Activated naive CD4-positive, alpha-beta T cell treated with anti-CD3 and anti-CD28 coated beads for 36 hours (primary cell): ENCODE results near the gene TRIP10. TPM values are rescaled to one million over a fixed set of nuclear protein-coding genes. Genes with fewer than 3 reads are reported as not detected.

Source experiments
- CTCF ChIA-PET: fragments of 350-600 bp; sonication (Branson Sonifier 250); formaldehyde crosslinking; loops from one replicate; lab custom pipeline; 2021; ENCODE audit warnings: antibody characterized with exemption; lab: Charles Lee
- DNase-seq: peaks from one replicate; pipeline ENCODE4 v3.0.0-alpha.2; 2020
- H3K27ac Mint-ChIP-seq: one replicate; pipeline ENCODE4 v1.8.0; 2021; ENCODE audit warnings: mild to moderate bottlenecking, mixed read lengths
- H3K27me3 Mint-ChIP-seq: one replicate; pipeline ENCODE4 v1.8.0; 2021; ENCODE audit warnings: low read depth, mixed read lengths
- H3K36me3 Mint-ChIP-seq: one replicate; pipeline ENCODE4 v1.8.0; 2021; ENCODE audit warnings: low read depth, mixed read lengths
- H3K4me1 Mint-ChIP-seq: one replicate; pipeline ENCODE4 v1.8.0; 2021; ENCODE audit warnings: low read depth, mixed read lengths
- H3K4me3 Mint-ChIP-seq: one replicate; pipeline ENCODE4 v1.8.0; 2021; ENCODE audit warnings: mild to moderate bottlenecking, moderate library complexity, mixed read lengths
- H3K9me3 Mint-ChIP-seq: one replicate; pipeline ENCODE4 v1.8.0; 2021; ENCODE audit warnings: mixed read lengths
- intact Hi-C: fragments of 100-400 bp; cut with micrococcal nuclease; formaldehyde crosslinking; loops from one replicate; pipeline ENCODE4 v1.15.1; 2023
- total RNA-seq, 2 experiments: library from RNA; stranded (reverse); gene quantifications; one replicate each; pipeline ENCODE4 v1.2.3, GENCODE V29; 2021

Gene TRIP10, protein sequence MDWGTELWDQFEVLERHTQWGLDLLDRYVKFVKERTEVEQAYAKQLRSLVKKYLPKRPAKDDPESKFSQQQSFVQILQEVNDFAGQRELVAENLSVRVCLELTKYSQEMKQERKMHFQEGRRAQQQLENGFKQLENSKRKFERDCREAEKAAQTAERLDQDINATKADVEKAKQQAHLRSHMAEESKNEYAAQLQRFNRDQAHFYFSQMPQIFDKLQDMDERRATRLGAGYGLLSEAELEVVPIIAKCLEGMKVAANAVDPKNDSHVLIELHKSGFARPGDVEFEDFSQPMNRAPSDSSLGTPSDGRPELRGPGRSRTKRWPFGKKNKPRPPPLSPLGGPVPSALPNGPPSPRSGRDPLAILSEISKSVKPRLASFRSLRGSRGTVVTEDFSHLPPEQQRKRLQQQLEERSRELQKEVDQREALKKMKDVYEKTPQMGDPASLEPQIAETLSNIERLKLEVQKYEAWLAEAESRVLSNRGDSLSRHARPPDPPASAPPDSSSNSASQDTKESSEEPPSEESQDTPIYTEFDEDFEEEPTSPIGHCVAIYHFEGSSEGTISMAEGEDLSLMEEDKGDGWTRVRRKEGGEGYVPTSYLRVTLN
- 10 to 100 TPM; 56.2 to 61.1 TPM for total RNA-seq

DNA sequence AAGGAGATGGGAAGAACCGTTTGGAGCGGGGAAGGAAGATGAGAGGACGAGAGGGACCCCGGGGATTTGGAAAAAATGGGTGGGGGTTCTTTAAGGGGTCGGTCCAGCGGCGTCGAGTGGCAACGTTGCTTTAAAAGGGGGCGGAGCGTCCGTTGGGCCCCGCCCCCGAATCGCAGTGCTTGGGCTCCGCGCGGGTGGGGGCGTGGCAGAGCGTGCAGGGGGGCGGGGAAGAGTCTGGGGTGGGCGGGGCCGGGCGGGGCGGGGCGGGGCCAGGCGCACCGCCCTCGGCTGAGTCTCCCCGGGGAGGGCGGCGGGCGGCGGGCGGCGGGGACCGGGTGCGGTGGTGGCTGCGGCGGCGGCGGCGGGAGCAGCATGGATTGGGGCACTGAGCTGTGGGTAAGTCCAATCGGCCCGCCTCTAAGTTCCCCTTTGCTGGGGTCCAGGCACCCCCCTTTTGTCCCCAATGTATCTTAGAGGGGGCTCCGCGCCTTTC, at the start of gene TRIP10:
TRIP10 (plus strand) TSS at position 291 of the 493 bp plus-strand sequence; CDS start at position 373, 82 bp downstream.
- H3K4me1 Mint-ChIP-seq, result peaks cover 40% of the 10 kb centered on the region
- DNase-seq, result peak; percentile 82
- H3K9me3 Mint-ChIP-seq, result no peaks in the 10 kb centered on the region
- H3K27me3 Mint-ChIP-seq, result no peaks in the 10 kb centered on the region
- intact Hi-C loops, result loop anchor here (1.0 to 5.0 kb wide), 5 partner anchors 14 to 629 kb away; partner anchors contain the start of genes RFX2, TNFSF9 and VAV1
- peaks cover 23% of the 10 kb centered on the region for H3K36me3 Mint-ChIP-seq
- CTCF ChIA-PET, result interaction anchor here (2.3 kb wide), 1 partner anchor 124 kb away, joined by 46 read pairs; no protein-coding TSS in a partner anchor
- H3K4me3 Mint-ChIP-seq, result peak within 1 kb of the TSS; percentile 98
- H3K27ac Mint-ChIP-seq, result peak within 1 kb of the TSS; percentile 98

GRCh38 chr19:6690160-6690885, 49.2 kb upstream of the TRIP10 start:
- Mint-ChIP-seq H3K4me3 (no peak overlapping the region), H3K27ac (no peak overlapping the region), H3K36me3 (no peaks in the 10 kb centered on the region), H3K9me3 (no peaks in the 10 kb centered on the region), H3K4me1 (no peaks in the 10 kb centered on the region), H3K27me3 (no peaks in the 10 kb centered on the region)
- intact Hi-C loops, result no loop called here
- DNase-seq, result no peak
- CTCF ChIA-PET, result no interaction called here

GRCh38 chr19:6691342-6691741, 48.1 kb upstream of the TRIP10 start:
- intact Hi-C loops, result no loop called here
- Mint-ChIP-seq H3K9me3 (no peaks in the 10 kb centered on the region), H3K36me3 (no peaks in the 10 kb centered on the region), H3K27me3 (no peaks in the 10 kb centered on the region), H3K4me3 (no peak overlapping the region), H3K4me1 (no peaks in the 10 kb centered on the region), H3K27ac (no peak overlapping the region)
- CTCF ChIA-PET, result no interaction called here
- no peak for DNase-seq

GRCh38 chr19:6692027-6692426, 47.5 kb upstream of the TRIP10 start:
- Mint-ChIP-seq H3K4me3 (no peak overlapping the region), H3K9me3 (no peaks in the 10 kb centered on the region), H3K4me1 (no peaks in the 10 kb centered on the region), H3K27ac (no peak overlapping the region), H3K27me3 (no peaks in the 10 kb centered on the region), H3K36me3 (no peaks in the 10 kb centered on the region)
- intact Hi-C loops, result no loop called here
- DNase-seq, result no peak
- CTCF ChIA-PET, result no interaction called here

DNA sequence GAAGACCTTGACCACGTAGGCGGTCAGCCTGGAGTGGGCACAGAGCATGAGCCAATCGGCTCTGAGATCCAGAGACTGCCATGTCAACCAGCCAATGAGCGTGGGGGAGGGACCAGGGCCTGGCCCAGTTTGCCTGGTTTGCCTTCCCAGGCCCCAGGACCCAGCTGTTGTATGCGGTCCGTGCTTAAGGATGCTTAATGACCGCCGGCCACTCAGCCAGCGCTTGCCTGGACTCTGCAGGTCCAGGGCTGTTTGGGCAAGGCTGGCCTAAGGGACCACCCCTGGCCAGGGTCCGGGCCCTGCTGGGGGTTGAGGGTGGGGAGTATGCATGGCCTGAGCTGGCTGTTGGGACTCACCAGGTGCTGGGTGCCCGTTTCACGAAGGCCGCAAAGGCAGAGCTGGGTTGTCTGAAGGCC, 46.4 kb upstream of the TRIP10 start:
- CTCF ChIA-PET, result no interaction called here
- Mint-ChIP-seq H3K9me3 (no peaks in the 10 kb centered on the region), H3K27ac (no peak overlapping the region), H3K36me3 (no peaks in the 10 kb centered on the region), H3K4me3 (no peak overlapping the region), H3K27me3 (no peaks in the 10 kb centered on the region), H3K4me1 (no peaks in the 10 kb centered on the region)
- DNase-seq, result no peak
- intact Hi-C loops, result no loop called here

GRCh38 chr19:6693681-6694080, 45.8 kb upstream of the TRIP10 start:
- no peak for DNase-seq

GRCh38 chr19:6694147-6694815, 45.2 kb upstream of the TRIP10 start:
- DNase-seq, result no peak
- Mint-ChIP-seq H3K27me3 (no peaks in the 10 kb centered on the region), H3K36me3 (no peaks in the 10 kb centered on the region), H3K4me3 (no peak overlapping the region), H3K27ac (no peak overlapping the region), H3K4me1 (no peaks in the 10 kb centered on the region), H3K9me3 (no peaks in the 10 kb centered on the region)
- CTCF ChIA-PET, result no interaction called here
- intact Hi-C loops, result no loop called here

More at GRCh38 chr19:6693681-6694080, 45.8 kb upstream of the TRIP10 start:
- intact Hi-C loops, result no loop called here
- no peak overlapping the region for H3K4me3 Mint-ChIP-seq
- H3K4me1 Mint-ChIP-seq, result no peaks in the 10 kb centered on the region
- CTCF ChIA-PET, result no interaction called here
- H3K36me3 Mint-ChIP-seq, result no peaks in the 10 kb centered on the region
- H3K9me3 Mint-ChIP-seq, result no peaks in the 10 kb centered on the region
- H3K27ac Mint-ChIP-seq, result no peak overlapping the region
- no peaks in the 10 kb centered on the region for H3K27me3 Mint-ChIP-seq

GRCh38 chr19:6696239-6696820, 43.1 kb upstream of the TRIP10 start:
- Mint-ChIP-seq H3K27ac (no peak overlapping the region), H3K9me3 (no peaks in the 10 kb centered on the region), H3K4me3 (no peak overlapping the region), H3K27me3 (no peaks in the 10 kb centered on the region), H3K36me3 (no peaks in the 10 kb centered on the region), H3K4me1 (no peaks in the 10 kb centered on the region)
- CTCF ChIA-PET, result interaction anchor here (0.6 to 0.8 kb wide), 2 partner anchors 62 to 72 kb away, joined by 3 to 4 read pairs; no protein-coding TSS in a partner anchor
- intact Hi-C loops, result no loop called here
- no peak for DNase-seq

DNA sequence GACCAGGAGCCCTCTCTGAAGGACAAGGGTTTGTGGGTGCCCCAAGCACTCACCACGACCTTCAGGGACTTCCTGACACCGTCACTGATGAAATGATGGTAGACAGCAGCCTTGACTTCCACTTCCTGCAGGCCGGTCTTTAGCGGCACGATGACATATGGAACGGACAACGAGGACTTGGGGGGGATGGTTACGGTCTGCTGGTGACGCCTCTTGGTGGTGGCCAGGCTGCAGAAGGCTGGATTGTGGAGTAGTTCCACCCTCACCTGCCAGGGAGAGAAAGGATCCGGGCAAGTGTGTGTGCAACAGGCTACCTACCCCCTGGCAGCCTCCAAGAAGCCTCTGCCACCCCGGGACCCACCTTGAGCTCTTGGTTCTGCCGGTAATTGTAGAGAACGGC, 42.2 kb upstream of the TRIP10 start:
- Mint-ChIP-seq H3K4me3 (no peak overlapping the region), H3K9me3 (no peaks in the 10 kb centered on the region), H3K4me1 (no peaks in the 10 kb centered on the region), H3K27ac (no peak overlapping the region), H3K27me3 (no peaks in the 10 kb centered on the region), H3K36me3 (no peaks in the 10 kb centered on the region)
- intact Hi-C loops, result no loop called here
- CTCF ChIA-PET, result interaction anchor here (1.0 kb wide), 1 partner anchor 11 kb away, joined by 4 read pairs; no protein-coding TSS in a partner anchor
- no peak for DNase-seq

DNA sequence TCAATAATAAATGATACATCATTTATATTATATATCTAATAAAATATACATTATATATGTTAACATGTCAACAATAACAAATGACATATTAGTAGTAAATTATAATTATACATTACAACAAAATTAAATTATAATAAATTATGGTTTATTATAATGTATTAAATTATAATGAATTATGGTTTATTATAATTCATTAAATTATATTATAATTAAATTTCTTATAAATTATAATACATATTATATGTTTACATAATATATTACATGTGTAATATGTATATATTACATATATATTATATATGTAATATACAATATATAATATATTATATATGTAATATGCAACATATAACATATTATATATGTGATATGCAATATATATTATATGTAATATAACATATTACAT, 39.5 kb upstream of the TRIP10 start:
- no peaks in the 10 kb centered on the region for H3K4me1 Mint-ChIP-seq
- H3K9me3 Mint-ChIP-seq, result no peaks in the 10 kb centered on the region
- H3K27me3 Mint-ChIP-seq, result no peaks in the 10 kb centered on the region
- CTCF ChIA-PET, result no interaction called here
- intact Hi-C loops, result no loop called here
- no peak for DNase-seq
- H3K36me3 Mint-ChIP-seq, result no peaks in the 10 kb centered on the region
- H3K4me3 Mint-ChIP-seq, result no peak overlapping the region
- no peak overlapping the region for H3K27ac Mint-ChIP-seq

DNA sequence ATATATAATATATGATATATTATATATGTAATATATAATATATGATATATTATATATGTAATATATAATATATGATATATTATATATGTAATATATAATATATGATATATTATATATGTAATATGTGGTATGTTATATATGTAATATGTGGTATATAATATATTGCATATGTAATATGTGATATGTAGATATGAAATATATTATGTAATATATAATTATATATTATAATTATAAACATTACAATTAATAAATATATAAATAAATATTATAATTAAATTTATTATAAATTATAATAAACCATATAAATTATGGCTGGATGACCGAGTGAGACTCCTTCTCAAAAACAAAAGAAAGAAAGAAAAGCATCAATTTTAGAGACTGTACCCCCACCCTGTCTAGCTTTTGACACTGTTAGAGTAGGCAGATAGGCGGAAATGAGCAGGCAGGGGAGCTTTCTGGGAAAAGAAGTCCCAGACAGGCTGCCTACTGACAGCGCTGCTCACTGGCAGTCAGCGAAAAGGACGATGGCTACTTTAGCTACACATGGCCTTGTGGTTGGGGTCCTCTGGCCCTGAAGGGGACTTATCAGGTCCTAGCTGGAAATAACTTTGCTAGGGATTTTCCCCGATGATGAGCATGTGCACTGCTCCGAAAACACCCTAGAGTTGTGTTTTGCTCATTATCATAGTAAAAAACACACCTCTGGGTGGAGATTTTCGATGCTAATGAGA, 38.7 kb upstream of the TRIP10 start:
- no peak for DNase-seq
- intact Hi-C loops, result no loop called here
- H3K4me1 Mint-ChIP-seq, result no peaks in the 10 kb centered on the region
- no peak overlapping the region for H3K4me3 Mint-ChIP-seq
- no peaks in the 10 kb centered on the region for H3K27me3 Mint-ChIP-seq
- CTCF ChIA-PET, result no interaction called here
- no peak overlapping the region for H3K27ac Mint-ChIP-seq
- no peaks in the 10 kb centered on the region for H3K36me3 Mint-ChIP-seq
- no peaks in the 10 kb centered on the region for H3K9me3 Mint-ChIP-seq
